Nephron progenitor cell (in vitro differentiated cells): ENCODE measurements around the gene HDAC4.
"Not testable (repeated sequence)": the region's sequence is repeated elsewhere in the genome, so short reads cannot be mapped to it uniquely, and the experiment has no call there.

Experiments
- DNase-seq: peaks from one replicate; pipeline ENCODE4 v3.0.0; 2021
- H3K27ac Mint-ChIP-seq: 2 replicates; pipeline ENCODE4 v1.8.0; 2021; ENCODE audit warnings: mild to moderate bottlenecking, moderate library complexity, mixed read lengths
- H3K27me3 Mint-ChIP-seq: 2 replicates; pipeline ENCODE4 v1.8.0; 2021; ENCODE audit warnings: mild to moderate bottlenecking, low read depth, mixed read lengths; ENCODE audit not compliant: poor library complexity
- H3K36me3 Mint-ChIP-seq: 2 replicates; pipeline ENCODE4 v1.8.0; 2021; ENCODE audit warnings: low read depth, mixed read lengths
- H3K4me1 Mint-ChIP-seq: 2 replicates; pipeline ENCODE4 v1.8.0; 2021; ENCODE audit warnings: mixed read lengths
- H3K4me3 Mint-ChIP-seq: 2 replicates; pipeline ENCODE4 v1.8.0; 2021; ENCODE audit warnings: mild to moderate bottlenecking, moderate library complexity, mixed read lengths
- H3K9me3 Mint-ChIP-seq: 2 replicates; pipeline ENCODE4 v1.8.0; 2021; ENCODE audit warnings: mild to moderate bottlenecking, moderate library complexity, mixed read lengths
- TF ChIP-seq, protein P1 (sequence below): fragments of 200-600 bp; sonication (generic); IDR thresholded peaks from 2 replicates; pipeline ENCODE4 v1.5.0; 2021; ENCODE audit warnings: antibody characterized with exemption

HDAC4 gene

DNA sequence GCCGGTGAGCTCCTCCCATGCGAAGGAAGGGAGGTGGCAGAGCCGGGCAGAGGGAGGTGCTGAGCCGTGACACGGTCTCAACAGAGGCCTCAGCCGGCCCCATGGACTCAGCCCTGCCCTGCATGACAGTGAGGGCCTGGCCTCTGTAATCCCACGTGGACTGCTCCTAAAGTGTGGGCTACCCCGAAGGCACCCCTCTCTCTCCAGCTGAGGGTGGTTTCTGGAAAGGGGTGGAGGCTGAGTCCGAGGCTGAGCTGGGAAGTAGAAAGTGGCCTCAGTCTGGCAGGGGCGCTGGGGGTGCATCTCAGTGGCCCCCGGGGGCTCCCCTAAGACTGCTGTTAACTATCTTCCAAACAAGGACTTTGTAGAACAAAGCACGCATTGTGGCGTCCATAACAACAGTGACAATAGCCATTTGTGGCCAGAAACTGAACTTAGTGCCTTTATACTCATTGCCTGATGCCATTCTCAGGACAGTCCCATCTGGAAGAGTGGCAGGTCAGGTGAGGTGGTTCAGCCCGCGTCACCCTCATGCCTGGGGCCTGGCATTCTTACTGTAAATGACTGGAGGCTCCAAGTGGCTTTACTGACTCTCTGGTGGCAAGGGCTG, 360.6 kb downstream of the HDAC4 start:
- H3K27ac Mint-ChIP-seq = no peak overlapping the region
- TF ChIP-seq, protein P1, sequence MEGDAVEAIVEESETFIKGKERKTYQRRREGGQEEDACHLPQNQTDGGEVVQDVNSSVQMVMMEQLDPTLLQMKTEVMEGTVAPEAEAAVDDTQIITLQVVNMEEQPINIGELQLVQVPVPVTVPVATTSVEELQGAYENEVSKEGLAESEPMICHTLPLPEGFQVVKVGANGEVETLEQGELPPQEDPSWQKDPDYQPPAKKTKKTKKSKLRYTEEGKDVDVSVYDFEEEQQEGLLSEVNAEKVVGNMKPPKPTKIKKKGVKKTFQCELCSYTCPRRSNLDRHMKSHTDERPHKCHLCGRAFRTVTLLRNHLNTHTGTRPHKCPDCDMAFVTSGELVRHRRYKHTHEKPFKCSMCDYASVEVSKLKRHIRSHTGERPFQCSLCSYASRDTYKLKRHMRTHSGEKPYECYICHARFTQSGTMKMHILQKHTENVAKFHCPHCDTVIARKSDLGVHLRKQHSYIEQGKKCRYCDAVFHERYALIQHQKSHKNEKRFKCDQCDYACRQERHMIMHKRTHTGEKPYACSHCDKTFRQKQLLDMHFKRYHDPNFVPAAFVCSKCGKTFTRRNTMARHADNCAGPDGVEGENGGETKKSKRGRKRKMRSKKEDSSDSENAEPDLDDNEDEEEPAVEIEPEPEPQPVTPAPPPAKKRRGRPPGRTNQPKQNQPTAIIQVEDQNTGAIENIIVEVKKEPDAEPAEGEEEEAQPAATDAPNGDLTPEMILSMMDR = no peak
- no peak overlapping the region for H3K4me3 Mint-ChIP-seq
- peaks cover 4% of the 10 kb centered on the region for H3K27me3 Mint-ChIP-seq
- no peaks in the 10 kb centered on the region for H3K9me3 Mint-ChIP-seq
- H3K36me3 Mint-ChIP-seq = no peaks in the 10 kb centered on the region
- DNase-seq = no peak
- peaks cover 23% of the 10 kb centered on the region for H3K4me1 Mint-ChIP-seq

DNA sequence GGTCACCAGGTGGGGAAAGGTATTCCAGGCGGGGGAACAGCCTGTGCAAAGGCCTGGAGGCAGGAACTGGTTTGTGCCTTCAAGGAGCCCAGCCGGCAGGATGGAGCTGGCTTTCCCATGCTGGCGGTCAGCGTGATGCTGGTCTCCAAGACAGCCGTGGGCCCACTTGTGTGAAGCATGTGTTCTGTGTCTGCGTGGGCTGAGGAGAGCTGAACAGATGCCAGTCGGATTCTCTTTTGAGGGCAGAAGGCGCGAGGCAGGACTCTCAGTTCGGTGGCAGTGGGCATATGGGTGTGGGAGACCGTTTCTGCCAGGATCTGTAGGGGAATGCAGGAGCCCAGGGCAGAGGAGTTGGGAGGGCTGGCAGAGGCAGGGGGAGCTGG, 361.4 kb downstream of the HDAC4 start:
- peak overlapping the region; percentile 75 for H3K27ac Mint-ChIP-seq
- H3K36me3 Mint-ChIP-seq = no peaks in the 10 kb centered on the region
- peaks cover 4% of the 10 kb centered on the region for H3K27me3 Mint-ChIP-seq
- H3K4me3 Mint-ChIP-seq = no peak overlapping the region
- TF ChIP-seq, protein P1 = no peak
- no peaks in the 10 kb centered on the region for H3K9me3 Mint-ChIP-seq
- DNase-seq = no peak
- peaks cover 26% of the 10 kb centered on the region for H3K4me1 Mint-ChIP-seq

DNA sequence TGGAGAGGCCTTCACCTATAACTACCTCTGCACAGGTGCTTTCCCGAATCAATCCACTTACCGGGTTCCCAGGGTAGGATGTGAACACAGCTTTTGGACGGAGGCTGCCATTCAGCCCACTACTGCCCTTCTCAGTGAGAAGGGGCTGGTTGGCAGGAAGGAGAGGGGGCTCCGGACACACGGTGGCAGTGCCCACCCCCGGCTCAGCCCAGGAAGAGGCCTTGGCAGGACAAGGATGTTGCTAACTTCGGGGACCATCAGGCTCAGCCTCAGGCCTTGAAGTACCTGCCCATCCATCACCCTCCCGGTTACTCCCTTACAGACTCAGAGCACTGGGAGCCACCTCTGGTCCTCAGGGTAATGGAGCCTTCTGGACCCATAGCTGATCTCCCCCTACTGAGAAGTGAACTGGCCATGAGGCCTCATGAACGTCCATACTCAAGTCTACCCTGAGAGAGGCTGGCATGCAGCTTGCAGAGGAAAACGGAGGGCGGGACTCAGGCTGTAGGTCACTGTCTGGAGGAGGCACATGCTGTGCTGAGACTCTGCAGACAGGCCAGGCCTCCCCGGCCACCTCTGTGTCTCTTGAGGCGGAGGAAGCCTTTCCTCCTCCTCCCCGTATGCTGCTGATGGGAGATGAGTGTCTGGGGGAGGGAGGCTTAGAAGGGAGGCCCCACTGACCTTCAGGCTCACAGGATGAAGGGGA, 361.9 kb downstream of the HDAC4 start:
- no peaks in the 10 kb centered on the region for H3K9me3 Mint-ChIP-seq
- H3K4me1 Mint-ChIP-seq = peaks cover 28% of the 10 kb centered on the region
- DNase-seq = no peak
- H3K36me3 Mint-ChIP-seq = no peaks in the 10 kb centered on the region
- peaks cover 4% of the 10 kb centered on the region for H3K27me3 Mint-ChIP-seq
- no peak overlapping the region for H3K4me3 Mint-ChIP-seq
- peak overlapping the region; percentile 75 for H3K27ac Mint-ChIP-seq
- TF ChIP-seq, protein P1 = no peak

DNA sequence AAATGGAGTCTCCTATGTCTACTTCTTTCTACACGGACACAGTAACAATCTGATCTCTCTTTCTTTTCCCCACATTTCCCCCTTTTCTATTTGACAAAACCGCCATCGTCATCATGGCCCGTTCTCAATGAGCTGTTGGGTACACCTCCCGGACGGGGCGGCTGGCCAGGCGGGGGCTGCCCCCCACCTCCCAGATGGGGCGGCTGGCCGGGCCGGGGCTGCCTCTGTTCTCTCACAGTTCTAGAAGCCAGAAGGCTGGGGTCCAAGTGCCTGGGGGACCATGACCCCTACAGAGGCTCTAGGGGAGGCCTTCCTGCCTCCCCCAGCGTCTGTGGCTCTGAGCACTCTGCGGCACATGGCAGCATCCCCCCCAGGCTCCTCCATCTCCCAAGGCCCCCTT, 362.5 kb downstream of the HDAC4 start:
- not testable (repeated sequence) for H3K4me3 Mint-ChIP-seq, DNase-seq, H3K27me3 Mint-ChIP-seq, H3K36me3 Mint-ChIP-seq, H3K27ac Mint-ChIP-seq, H3K9me3 Mint-ChIP-seq
- H3K4me1 Mint-ChIP-seq = peaks cover 28% of the 10 kb centered on the region

DNA sequence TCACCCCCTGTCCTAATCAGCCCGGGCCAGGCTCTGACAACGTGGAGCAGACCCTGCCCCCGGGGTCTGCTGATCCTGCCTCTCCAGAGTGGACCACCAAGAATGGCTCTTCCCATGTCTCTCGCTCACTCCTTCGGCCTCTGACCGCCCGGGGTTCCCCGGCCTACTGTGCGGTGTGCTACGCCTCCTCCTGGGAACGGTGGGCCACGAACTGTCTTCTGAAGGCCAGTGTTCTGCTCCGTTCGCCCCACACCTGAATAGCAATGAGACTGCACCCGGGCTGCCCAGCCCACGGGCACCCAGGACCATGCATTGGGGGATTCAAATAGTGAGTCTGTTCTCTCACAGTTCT, 363.3 kb downstream of the HDAC4 start:
- Mint-ChIP-seq H3K4me3 (no peak overlapping the region), H3K9me3 (peaks cover 3% of the 10 kb centered on the region), H3K27ac (peak overlapping the region; percentile 12), H3K27me3 (peaks cover 5% of the 10 kb centered on the region), H3K36me3 (no peaks in the 10 kb centered on the region), H3K4me1 (peaks cover 28% of the 10 kb centered on the region)
- DNase-seq = no peak
- TF ChIP-seq, protein P1 = no peak

DNA sequence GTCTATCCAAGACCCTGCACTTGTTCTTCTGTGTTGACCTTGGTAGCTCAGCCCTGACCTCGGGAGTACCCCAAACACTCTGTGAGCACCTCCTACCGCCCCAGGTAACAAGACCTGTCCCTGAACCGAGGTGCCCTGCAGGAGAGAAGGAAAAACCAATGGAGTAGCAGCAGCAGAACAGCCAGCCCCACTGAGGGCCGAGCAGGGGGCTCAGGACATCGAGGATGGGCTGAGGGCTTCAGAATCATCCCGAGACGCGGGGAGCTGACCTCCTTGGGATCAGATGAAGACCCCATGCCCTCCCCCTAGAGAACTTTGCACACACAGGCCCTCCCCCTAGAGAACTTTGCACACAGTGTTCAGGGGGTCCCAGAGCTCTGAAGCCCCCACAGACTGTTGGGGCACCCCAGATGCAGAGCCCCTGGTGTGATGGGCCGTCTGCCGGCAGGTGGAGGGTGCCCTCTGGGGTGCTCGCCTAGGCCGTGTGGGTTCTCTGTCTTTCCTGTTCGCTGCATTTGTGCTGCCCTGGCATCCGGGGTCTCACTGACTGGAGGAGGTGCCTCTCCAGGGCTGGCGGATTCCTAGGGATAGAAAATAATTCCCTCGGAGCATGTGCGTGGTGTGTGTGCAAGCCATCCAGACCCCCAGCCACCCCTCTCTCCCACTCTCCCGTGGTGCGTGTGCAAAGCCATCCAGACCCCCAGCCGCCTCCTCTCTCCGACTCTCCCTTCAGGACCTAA, 363.8 kb downstream of the HDAC4 start:
- H3K9me3 Mint-ChIP-seq = peaks cover 7% of the 10 kb centered on the region
- no peak for DNase-seq
- TF ChIP-seq, protein P1 = no peak
- H3K27ac Mint-ChIP-seq = no peak overlapping the region
- no peak overlapping the region for H3K4me3 Mint-ChIP-seq
- no peaks in the 10 kb centered on the region for H3K36me3 Mint-ChIP-seq
- H3K27me3 Mint-ChIP-seq = peaks cover 10% of the 10 kb centered on the region
- H3K4me1 Mint-ChIP-seq = peaks cover 28% of the 10 kb centered on the region
